ENCODE data around the gene GJD3. TPM values are rescaled to one million over a fixed set of nuclear protein-coding genes. Genes with fewer than 3 reads are reported as not detected.
A peak's percentile ranks its signal among the peaks of the same experiment; 100 is the strongest.
"Not testable (repeated sequence)": the region's sequence is repeated elsewhere in the genome, so short reads cannot be mapped to it uniquely, and the experiment has no call there.

GJD3 gene
- total and polyA plus RNA-seq, 2 donors (not counting 1 experiment from before 2014, with no cell fraction given): not detected

DNA sequence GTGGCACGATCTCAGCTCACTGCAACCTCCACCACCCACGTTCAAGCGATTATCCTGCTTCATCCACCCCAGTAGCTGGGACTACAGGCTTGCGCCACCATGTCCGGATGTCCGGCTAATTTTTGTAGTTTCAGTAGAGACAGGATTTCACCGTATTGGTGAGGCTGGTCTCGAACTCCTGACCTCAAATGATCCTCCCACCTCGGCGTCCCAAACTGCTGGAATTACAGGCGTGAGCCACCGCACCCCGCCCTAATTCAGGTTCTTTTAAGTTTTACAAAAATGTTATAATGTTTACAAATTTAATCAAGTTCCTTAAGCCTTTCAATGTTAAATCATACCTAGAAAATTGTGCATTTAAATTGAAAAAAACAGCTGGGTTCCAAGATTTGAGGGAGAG is 13.3 kb upstream of the GJD3 start:
- TF ChIP-seq EZH2 (IDR thresholded peaks at IDR 0.05; ENCODE audit: borderline replicate concordance, insufficient read depth, low read depth, low read length, poor library complexity, severe bottlenecking): no peak
- TF ChIP-seq, protein P1, sequence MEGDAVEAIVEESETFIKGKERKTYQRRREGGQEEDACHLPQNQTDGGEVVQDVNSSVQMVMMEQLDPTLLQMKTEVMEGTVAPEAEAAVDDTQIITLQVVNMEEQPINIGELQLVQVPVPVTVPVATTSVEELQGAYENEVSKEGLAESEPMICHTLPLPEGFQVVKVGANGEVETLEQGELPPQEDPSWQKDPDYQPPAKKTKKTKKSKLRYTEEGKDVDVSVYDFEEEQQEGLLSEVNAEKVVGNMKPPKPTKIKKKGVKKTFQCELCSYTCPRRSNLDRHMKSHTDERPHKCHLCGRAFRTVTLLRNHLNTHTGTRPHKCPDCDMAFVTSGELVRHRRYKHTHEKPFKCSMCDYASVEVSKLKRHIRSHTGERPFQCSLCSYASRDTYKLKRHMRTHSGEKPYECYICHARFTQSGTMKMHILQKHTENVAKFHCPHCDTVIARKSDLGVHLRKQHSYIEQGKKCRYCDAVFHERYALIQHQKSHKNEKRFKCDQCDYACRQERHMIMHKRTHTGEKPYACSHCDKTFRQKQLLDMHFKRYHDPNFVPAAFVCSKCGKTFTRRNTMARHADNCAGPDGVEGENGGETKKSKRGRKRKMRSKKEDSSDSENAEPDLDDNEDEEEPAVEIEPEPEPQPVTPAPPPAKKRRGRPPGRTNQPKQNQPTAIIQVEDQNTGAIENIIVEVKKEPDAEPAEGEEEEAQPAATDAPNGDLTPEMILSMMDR (IDR thresholded peaks at IDR 0.05): no peak
- Mint-ChIP-seq H3K4me3 (no peak overlapping the region), H3K4me1 (peaks cover 2% of the 10 kb centered on the region), H3K27ac (no peak overlapping the region), H3K9me3 (ENCODE audit: insufficient read depth) (no peaks in the 10 kb centered on the region), H3K27me3 (no peaks in the 10 kb centered on the region)
- H2AFZ ChIP-seq (ENCODE audit: insufficient read depth, low read depth, low read length, poor library complexity, severe bottlenecking): no peak overlapping the region
- 100% methylated on average over 2 of the region's 13 CpGs for WGBS (ENCODE audit: insufficient coverage)
- DNase-seq (no peak), ATAC-seq (ENCODE audit: low read depth) (no peak)
- H3K27ac ChIP-seq (ENCODE audit: low read length in 2 of 2): no peak overlapping the region
- no peaks in the 10 kb centered on the region for H3K4me1 ChIP-seq (ENCODE audit: control insufficient read depth in 2 of 2, insufficient read depth in 2 of 2, low read length in 2 of 2)
- CTCF ChIA-PET: interaction anchor here (1.1 kb wide), 1 partner anchor 23 kb away, joined by 3 read pairs; no protein-coding TSS in a partner anchor
- H3K36me3 ChIP-seq (replicated peaks in 1 of 2; ENCODE audit: control extremely low read depth in 1 of 2, control insufficient read depth in 1 of 2, extremely low read depth in 1 of 2, insufficient read depth in 2 of 2, low read length in 1 of 2): no peaks in the 10 kb centered on the region
- no peak overlapping the region for H3K4me2 ChIP-seq (replicated peaks; ENCODE audit: low read depth, low read length, poor library complexity, severe bottlenecking)
- peaks cover 0 to 4% (median 0%) of the 10 kb centered on the region in 4 experiments for H3K27me3 ChIP-seq (replicated peaks in 1 of 4; ENCODE audit: control extremely low read depth in 1 of 4, control insufficient read depth in 3 of 4, insufficient read depth in 4 of 4, low read length in 3 of 4)
- POLR2A ChIA-PET: interaction anchor here (0.6 kb wide), 1 partner anchor 56 kb away, joined by 3 read pairs; no protein-coding TSS in a partner anchor
- no peak overlapping the region for H3K9ac ChIP-seq (ENCODE audit: low read length)
- H3K79me2 ChIP-seq (ENCODE audit: control insufficient read depth, insufficient read depth, low read length): no peaks in the 10 kb centered on the region
- H3K4me3 ChIP-seq (ENCODE audit: control extremely low read depth in 1 of 5, extremely low read depth in 1 of 5, insufficient read depth in 1 of 5, low read depth in 2 of 5, low read length in 4 of 5): no peak overlapping the region
- no peaks in the 10 kb centered on the region for H4K20me1 ChIP-seq (ENCODE audit: control insufficient read depth, insufficient read depth, low read length, poor library complexity, severe bottlenecking)
- H3K9me3 ChIP-seq (ENCODE audit: control extremely low read depth in 1 of 3, control insufficient read depth in 2 of 3, insufficient read depth in 1 of 3, low read length in 2 of 3): peaks cover 0 to 7% (median 0%) of the 10 kb centered on the region in 3 donors
- intact Hi-C loops (cut with micrococcal nuclease): no loop called here

DNA sequence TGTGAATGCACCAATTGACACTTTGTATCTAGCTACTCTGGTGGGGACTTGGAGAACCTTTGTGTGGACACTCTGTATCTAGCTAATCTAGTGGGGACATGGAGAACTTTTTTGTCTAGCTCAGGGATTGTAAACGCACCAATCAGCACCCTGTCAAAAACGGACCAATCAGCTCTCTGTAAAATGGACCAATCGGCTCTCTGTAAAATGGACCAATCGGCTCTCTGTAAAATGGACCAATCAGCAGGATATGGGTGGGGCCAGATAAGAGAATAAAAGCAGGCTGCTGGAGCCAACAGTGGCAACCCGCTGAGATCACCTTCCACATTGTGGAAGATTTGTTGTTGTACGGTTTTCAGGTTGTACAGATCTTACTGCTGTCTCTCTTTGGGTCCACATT is 12.0 kb upstream of the GJD3 start:
- H3K27me3 ChIP-seq (replicated peaks in 1 of 4; ENCODE audit: control extremely low read depth in 1 of 4, control insufficient read depth in 3 of 4, insufficient read depth in 4 of 4, low read length in 3 of 4); ATAC-seq (ENCODE audit: low read depth); DNase-seq; H3K4me2 ChIP-seq (replicated peaks; ENCODE audit: low read depth, low read length, poor library complexity, severe bottlenecking); H3K4me3 ChIP-seq (ENCODE audit: control extremely low read depth in 1 of 5, extremely low read depth in 1 of 5, insufficient read depth in 1 of 5, low read depth in 2 of 5, low read length in 4 of 5); H3K4me3 Mint-ChIP-seq; H3K79me2 ChIP-seq (ENCODE audit: control insufficient read depth, insufficient read depth, low read length); POLR2A ChIA-PET; H3K27ac ChIP-seq (ENCODE audit: low read length in 2 of 2); H4K20me1 ChIP-seq (ENCODE audit: control insufficient read depth, insufficient read depth, low read length, poor library complexity, severe bottlenecking); H3K4me1 Mint-ChIP-seq; H3K27ac Mint-ChIP-seq; H3K27me3 Mint-ChIP-seq; H3K9ac ChIP-seq (ENCODE audit: low read length); H3K36me3 ChIP-seq (replicated peaks in 1 of 2; ENCODE audit: control extremely low read depth in 1 of 2, control insufficient read depth in 1 of 2, extremely low read depth in 1 of 2, insufficient read depth in 2 of 2, low read length in 1 of 2); H3K9me3 ChIP-seq (ENCODE audit: control extremely low read depth in 1 of 3, control insufficient read depth in 2 of 3, insufficient read depth in 1 of 3, low read length in 2 of 3); H3K9me3 Mint-ChIP-seq (ENCODE audit: insufficient read depth); intact Hi-C loops (cut with micrococcal nuclease); H3K4me1 ChIP-seq (ENCODE audit: control insufficient read depth in 2 of 2, insufficient read depth in 2 of 2, low read length in 2 of 2): not testable (repeated sequence)
- H2AFZ ChIP-seq (ENCODE audit: insufficient read depth, low read depth, low read length, poor library complexity, severe bottlenecking): peak overlapping the region; percentile 64
- 85% methylated on average over 4 of the region's 6 CpGs for WGBS (ENCODE audit: insufficient coverage)
- CTCF ChIA-PET: interaction anchor here (1.0 to 1.4 kb wide), 3 partner anchors 22 to 73 kb away, joined by 3 to 6 read pairs (median 3); no protein-coding TSS in a partner anchor

DNA sequence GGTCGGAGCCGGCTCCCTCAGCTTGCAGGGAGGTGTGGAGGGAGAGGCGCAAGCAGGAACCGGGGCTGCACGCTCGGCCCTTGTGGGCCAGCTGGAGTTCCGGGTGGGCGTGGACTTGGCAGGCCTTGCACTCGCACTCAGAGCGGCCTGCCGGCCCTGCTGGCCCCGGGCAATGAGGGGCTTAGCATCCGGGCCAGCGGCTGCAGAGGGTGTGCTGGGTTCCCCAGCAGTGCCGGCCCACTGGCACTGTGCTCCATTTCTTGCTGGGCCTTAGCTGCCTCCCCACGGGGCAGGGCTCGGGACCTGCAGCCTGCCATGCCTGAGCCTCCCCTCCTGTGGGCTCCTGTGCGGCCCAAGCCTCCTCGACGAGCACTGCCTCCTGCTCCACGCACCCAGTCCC is 11.2 kb upstream of the GJD3 start:
- POLR2A ChIA-PET: not testable (repeated sequence)

More for the DNA sequence above, 11.2 kb upstream of the GJD3 start:
- ATAC-seq (ENCODE audit: low read depth); H3K27me3 ChIP-seq (replicated peaks in 1 of 4; ENCODE audit: control extremely low read depth in 1 of 4, control insufficient read depth in 3 of 4, insufficient read depth in 4 of 4, low read length in 3 of 4); intact Hi-C loops (cut with micrococcal nuclease); H3K4me3 ChIP-seq (ENCODE audit: control extremely low read depth in 1 of 5, extremely low read depth in 1 of 5, insufficient read depth in 1 of 5, low read depth in 2 of 5, low read length in 4 of 5); H3K4me3 Mint-ChIP-seq; H3K27me3 Mint-ChIP-seq; H3K4me1 ChIP-seq (ENCODE audit: control insufficient read depth in 2 of 2, insufficient read depth in 2 of 2, low read length in 2 of 2); H3K9me3 Mint-ChIP-seq (ENCODE audit: insufficient read depth); H3K36me3 ChIP-seq (replicated peaks in 1 of 2; ENCODE audit: control extremely low read depth in 1 of 2, control insufficient read depth in 1 of 2, extremely low read depth in 1 of 2, insufficient read depth in 2 of 2, low read length in 1 of 2); DNase-seq; H4K20me1 ChIP-seq (ENCODE audit: control insufficient read depth, insufficient read depth, low read length, poor library complexity, severe bottlenecking); H3K9ac ChIP-seq (ENCODE audit: low read length); H3K4me1 Mint-ChIP-seq; H2AFZ ChIP-seq (ENCODE audit: insufficient read depth, low read depth, low read length, poor library complexity, severe bottlenecking); H3K27ac Mint-ChIP-seq; H3K27ac ChIP-seq (ENCODE audit: low read length in 2 of 2); H3K4me2 ChIP-seq (replicated peaks; ENCODE audit: low read depth, low read length, poor library complexity, severe bottlenecking); H3K79me2 ChIP-seq (ENCODE audit: control insufficient read depth, insufficient read depth, low read length): not testable (repeated sequence)
- 94% methylated on average over 20 of the region's 21 CpGs for WGBS (ENCODE audit: insufficient coverage)
- CTCF ChIA-PET: interaction anchor here (0.7 to 1.4 kb wide), 2 partner anchors 32 to 73 kb away, joined by 3 read pairs; no protein-coding TSS in a partner anchor
- H3K9me3 ChIP-seq (ENCODE audit: control extremely low read depth in 1 of 3, control insufficient read depth in 2 of 3, insufficient read depth in 1 of 3, low read length in 2 of 3): peaks cover 0 to 11% (median 0%) of the 10 kb centered on the region in 3 donors

Measured in B cell (primary cell).